HG03159 (cell line): Measurements from ENCODE around the gene ZNRD2.
A peak's percentile ranks its signal among the peaks of the same experiment; 100 is the strongest.

Experiments used
- ATAC-seq: cut with Tn5 transposase; IDR thresholded peaks from one replicate; pipeline ENCODE4 v1.9.1; 2021; ENCODE audit warnings: mild to moderate bottlenecking, moderate library complexity; ENCODE audit not compliant: unreplicated experiment

The ZNRD2 gene

DNA sequence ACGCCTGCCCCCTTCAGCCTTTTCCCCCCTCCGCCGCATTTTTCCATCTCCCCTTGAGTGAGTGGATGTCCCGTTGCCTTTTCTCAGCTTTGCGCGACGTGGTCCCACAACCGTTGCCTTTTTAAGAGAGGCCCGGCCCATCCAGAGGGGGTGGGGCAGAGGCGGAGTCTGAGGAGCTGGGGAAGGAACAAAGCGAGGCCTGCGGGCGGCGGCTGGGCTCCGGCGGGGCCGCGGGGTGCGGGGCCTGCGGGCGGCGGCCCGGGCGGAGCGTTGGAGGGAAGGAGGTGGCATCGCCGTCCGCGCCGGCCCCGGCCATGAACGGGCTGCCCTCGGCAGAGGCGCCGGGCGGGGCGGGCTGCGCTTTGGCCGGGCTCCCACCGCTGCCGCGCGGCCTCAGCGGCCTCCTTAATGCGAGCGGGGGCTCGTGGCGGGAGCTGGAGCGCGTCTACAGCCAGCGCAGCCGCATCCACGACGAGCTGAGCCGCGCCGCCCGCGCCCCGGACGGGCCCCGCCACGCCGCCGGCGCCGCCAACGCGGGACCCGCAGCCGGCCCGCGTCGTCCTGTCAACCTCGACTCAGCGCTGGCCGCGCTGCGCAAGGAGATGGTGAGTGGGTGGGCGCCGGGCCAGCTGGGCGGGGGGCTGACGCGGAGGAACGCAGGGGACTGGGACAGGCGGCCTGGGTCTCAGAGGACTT lies 2.2 kb downstream of the ZNRD2 start, which contains the start of gene FAM89B:
Gene FAM89B (plus strand): TSS at position 183 of the 696 bp plus-strand sequence. CDS start 132 bp downstream, at position 315.
- no peak for ATAC-seq

- ATAC-seq, result no peak
Measured at GRCh38 chr11:65573391-65574079, 3.3 kb downstream of the ZNRD2 start.

DNA sequence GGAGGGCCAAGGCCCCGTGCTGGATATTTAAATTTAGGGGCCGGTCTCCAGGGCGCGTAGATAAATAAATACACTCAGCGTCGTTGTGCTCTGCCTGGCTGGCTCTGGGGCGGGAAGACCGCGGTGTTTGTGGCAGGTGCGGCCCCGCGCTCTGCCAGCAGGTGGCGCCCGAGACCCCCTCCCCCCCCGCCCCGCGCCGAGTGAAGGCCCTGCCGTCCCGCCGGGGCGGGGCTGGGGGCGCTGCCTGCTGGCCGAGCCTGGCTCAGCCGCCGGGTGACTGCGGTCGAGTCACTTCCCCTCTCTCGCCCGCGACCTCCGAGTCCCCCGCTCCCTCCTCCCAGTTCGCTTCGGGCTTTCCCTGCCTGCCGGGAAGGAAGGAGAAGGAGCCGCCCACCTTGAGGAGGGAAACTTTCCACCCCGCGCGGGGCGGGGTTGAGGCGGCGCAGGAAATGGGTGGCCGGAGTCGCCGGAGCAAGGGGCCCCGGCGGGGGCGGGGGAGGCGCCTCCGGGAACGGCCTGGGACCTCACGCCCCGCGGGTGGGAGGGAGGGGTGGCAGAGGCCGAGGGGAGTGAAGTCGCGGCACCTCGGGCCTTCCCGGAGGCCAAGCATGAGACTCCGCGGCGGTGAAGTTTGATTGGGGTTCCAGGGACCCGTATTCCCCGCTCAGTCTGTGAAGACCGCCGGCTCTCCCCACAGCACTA lies 4.0 kb downstream of the ZNRD2 start:
- peak; percentile 37 for ATAC-seq

DNA sequence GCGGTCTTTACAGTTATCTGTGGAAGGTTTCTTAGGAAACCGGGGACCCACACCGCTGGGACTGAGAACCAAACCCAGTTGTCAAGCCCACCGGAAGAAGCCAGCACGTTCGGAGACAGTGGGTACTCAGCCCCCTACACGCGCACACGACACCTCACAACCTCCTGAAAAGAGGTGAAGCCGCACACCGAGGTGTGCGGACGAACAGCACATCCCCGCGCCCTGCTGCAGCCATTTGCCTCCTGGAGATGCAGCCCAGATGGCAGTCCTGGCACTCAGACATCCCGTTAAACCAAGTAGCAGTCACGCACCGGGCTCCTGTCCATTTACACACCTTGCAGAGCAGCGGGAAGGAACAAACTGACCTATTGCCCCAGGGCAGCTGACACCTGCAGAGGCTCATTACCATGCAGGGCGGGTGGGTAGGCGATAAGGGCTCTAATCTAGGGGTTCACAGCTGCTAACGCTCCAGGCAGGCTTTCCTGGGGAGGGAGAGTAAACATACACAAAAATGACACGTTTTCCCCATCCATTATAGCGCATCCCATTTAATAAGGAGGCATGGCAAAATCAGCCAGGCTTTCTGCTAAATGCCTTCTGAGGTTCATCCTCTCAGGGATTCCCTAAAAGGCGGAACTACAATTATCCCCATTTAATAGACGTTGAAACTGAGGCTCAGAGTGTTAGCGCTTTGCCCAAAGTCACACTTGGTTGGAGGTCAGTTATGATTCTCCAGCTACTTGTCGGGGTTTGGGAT lies 4.7 kb downstream of the ZNRD2 start:
- ATAC-seq, result no peak

GRCh38 chr11:65575568-65576231 lies 5.4 kb downstream of the ZNRD2 start, which contains the start of gene EHBP1L1:
Gene EHBP1L1 (plus strand): TSS chr11:65576053. CDS start chr11:65576303, 250 bp downstream.
- ATAC-seq, result no peak

- ATAC-seq, result no peak
Measured at GRCh38 chr11:65576232-65576866, 6.1 kb downstream of the ZNRD2 start.

- ATAC-seq, result no peak
Measured at GRCh38 chr11:65576867-65577755, 6.8 kb downstream of the ZNRD2 start.

DNA sequence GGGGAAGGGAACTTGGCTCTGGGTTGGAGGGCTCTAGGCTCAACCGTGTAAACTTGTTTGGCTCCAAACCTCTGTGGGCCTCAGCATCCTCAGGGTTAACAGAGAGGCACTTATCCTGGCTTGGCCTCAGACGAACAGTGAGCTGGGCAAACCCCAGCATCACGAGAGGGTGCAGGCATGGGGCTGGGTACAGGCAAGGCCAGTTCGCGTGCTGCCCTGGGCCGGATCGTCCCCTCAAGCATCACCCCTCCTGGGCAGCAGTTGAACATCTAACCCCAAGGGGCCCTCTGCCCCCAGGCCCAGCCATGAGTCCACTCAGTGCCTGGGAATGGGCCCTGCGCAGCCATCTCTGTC lies 7.5 kb downstream of the ZNRD2 start:
- no peak for ATAC-seq

GRCh38 chr11:65578134-65578533 lies 7.9 kb downstream of the ZNRD2 start:
- ATAC-seq, result no peak

DNA sequence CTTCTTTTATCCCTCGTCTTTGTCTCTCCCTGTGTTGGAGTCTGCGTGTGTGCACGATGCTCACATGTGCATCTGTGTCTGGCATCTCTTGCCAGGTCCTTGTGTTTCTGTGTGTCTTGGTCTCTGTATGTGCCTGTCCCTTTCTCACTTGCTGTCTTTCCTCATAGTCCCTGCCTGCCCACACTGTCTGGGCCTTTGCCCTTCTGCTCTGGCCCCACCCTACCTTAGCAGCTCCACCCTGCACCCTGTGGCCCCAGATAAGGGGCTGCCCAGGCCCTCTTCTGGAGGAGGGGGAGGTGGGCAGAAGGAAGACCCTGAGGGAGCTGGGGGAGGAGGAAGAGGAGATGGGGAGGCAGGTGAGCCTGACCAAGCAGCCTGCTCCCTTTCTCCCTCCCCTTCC lies 8.4 kb downstream of the ZNRD2 start:
- no peak for ATAC-seq

- no peak for ATAC-seq
Measured at GRCh38 chr11:65579291-65579690, 9.0 kb downstream of the ZNRD2 start.

DNA sequence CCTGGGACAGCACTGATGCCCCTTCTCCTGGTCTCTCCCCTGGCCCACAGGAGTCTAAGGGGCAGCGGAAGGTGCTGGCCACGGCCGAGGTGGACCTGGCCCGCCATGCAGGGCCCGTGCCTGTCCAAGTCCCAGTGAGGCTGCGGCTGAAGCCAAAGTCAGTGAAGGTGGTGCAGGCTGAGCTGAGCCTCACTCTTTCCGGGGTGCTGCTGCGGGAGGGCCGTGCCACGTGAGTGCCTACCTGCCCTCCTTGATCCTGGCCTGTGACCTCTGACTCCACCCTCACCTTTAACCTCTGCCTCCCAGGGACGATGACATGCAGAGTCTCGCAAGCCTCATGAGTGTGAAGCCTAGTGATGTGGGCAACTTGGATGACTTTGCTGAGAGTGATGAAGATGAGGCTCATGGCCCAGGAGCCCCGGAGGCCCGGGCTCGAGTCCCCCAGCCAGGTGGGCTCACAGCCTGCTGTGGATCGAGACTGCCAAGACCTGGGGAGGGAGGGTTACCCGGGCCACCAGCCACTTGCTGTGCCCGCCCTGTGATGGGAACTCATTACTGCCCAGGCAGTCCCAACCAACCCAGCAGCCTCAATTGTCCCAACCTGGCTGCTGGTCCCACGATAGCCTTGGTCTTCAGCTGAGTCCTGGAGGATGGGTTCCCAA lies 9.9 kb downstream of the ZNRD2 start:
- no peak for ATAC-seq

GRCh38 chr11:65580756-65581155 lies 10.5 kb downstream of the ZNRD2 start:
- no peak for ATAC-seq

DNA sequence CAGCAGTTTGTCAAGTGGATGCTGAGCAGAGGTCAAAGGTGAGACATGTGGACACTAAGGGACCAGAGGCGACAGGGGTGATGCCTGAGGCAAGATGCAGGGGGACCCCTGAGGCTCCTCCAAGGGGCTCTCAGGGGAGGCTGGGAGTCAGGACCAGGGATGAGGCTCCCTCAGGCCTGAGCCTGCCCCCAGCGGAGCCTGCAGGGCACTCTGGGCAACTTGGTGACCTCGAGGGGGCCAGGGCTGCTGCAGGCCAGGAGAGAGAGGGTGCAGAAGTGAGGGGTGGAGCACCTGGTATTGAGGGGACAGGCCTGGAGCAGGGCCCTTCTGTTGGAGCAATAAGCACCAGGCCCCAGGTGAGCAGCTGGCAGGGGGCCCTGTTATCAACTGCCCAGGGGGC lies 11.7 kb downstream of the ZNRD2 start:
- ATAC-seq, result no peak

DNA sequence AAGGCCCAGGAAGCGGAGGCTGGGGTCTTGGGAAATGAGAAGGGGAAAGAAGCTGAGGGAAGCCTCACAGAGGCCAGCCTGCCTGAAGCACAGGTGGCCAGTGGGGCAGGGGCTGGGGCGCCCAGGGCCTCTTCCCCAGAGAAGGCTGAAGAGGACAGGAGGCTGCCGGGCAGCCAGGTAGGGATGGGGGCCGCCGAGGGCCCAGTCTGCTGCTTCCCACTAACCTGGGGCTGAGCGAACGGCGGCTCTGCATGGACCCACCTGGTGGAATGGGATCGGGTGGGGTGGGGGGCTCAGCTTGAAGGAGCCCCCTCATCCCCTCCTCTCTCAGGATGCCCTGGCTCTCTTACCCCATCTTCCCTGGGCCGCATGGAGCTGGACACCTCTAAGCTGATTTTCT lies 13.3 kb downstream of the ZNRD2 start:
- no peak for ATAC-seq

DNA sequence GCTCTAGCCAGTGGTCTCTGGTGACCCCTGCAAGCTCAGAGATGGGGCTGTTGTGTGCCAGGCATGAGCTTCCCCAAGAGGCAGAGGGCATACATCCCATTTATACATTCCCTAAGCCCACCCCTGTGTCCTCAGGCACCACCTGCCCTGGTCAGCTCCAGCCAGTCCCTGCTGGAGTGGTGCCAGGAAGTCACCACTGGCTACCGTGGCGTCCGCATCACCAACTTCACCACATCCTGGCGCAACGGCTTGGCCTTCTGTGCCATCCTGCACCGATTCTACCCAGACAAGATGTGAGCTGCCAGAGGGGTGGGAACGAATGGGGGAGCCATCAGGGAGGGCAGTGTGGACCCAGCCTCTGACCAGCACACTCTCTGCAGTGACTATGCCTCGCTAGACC lies 13.8 kb downstream of the ZNRD2 start:
- no peak for ATAC-seq

DNA sequence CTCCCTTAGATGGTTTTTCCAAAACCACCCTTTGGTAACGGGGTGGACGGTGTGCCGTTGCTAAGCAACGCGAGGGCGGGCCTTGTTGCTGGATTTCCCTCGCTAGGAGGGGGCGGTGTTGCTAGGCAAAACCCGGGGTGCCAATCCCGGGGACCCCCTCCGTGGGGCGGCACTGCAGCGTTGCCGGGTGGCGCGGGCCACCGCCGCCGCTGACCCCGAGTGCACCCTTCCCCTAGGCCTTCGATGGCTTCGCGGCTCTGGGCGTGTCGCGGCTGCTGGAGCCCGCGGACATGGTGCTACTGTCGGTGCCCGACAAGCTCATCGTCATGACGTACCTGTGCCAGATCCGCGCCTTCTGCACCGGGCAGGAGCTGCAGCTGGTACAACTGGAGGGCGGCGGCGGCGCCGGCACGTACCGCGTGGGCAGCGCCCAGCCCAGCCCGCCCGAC lies 14.5 kb downstream of the ZNRD2 start:
- no peak for ATAC-seq

DNA sequence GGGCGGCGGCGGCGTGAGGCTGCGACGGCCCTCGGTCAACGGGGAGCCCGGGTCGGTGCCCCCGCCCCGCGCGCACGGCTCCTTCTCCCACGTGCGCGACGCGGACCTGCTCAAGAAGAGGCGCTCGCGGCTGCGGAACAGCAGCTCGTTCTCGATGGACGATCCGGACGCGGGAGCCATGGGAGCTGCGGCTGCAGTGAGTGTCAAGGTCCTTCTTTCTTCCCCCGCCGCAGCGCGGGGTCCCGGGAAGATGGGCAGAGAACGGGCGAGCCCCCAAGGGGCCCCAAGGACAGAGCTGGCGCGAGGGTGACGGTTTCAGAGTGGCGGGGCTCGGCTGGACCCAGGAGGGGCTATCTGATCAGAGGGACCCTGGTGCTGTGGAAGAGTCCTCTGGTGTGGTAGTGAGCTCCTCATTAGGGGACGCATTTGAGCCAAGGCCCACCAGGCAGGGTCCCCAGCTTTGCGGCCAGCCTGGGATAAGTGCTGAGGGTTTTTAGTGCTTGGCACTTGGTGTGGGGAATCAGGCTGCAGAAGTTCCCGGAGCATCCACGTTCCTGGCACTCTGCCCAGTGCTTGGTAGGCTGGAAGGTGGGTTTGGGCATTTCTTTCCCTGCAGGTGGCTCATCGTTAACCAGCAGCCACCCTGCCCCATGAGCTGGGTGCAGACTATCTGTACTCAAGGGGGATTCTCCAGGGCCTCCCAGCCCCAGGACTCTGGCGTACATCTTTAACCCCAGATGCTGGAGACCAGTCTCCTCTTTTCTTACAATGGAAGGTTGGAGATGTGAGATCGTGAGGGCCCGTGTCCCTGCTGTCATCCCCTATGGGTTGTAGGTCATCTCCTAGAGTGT lies 15.3 kb downstream of the ZNRD2 start:
- ATAC-seq, result no peak
